ENCODE measurements around the gene EMILIN2.

- no peak for TF ChIP-seq EZH2 (IDR thresholded peaks at IDR 0.05; ENCODE audit: borderline replicate concordance, insufficient read depth, low read depth, low read length, poor library complexity, severe bottlenecking)
- TF ChIP-seq, protein P1, sequence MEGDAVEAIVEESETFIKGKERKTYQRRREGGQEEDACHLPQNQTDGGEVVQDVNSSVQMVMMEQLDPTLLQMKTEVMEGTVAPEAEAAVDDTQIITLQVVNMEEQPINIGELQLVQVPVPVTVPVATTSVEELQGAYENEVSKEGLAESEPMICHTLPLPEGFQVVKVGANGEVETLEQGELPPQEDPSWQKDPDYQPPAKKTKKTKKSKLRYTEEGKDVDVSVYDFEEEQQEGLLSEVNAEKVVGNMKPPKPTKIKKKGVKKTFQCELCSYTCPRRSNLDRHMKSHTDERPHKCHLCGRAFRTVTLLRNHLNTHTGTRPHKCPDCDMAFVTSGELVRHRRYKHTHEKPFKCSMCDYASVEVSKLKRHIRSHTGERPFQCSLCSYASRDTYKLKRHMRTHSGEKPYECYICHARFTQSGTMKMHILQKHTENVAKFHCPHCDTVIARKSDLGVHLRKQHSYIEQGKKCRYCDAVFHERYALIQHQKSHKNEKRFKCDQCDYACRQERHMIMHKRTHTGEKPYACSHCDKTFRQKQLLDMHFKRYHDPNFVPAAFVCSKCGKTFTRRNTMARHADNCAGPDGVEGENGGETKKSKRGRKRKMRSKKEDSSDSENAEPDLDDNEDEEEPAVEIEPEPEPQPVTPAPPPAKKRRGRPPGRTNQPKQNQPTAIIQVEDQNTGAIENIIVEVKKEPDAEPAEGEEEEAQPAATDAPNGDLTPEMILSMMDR (IDR thresholded peaks at IDR 0.05) = no peak
Observed at GRCh38 chr18:2853173-2853925, 6.5 kb downstream of the EMILIN2 start.
